ENCODE results near the gene SDC1.

The SDC1 gene

DNA sequence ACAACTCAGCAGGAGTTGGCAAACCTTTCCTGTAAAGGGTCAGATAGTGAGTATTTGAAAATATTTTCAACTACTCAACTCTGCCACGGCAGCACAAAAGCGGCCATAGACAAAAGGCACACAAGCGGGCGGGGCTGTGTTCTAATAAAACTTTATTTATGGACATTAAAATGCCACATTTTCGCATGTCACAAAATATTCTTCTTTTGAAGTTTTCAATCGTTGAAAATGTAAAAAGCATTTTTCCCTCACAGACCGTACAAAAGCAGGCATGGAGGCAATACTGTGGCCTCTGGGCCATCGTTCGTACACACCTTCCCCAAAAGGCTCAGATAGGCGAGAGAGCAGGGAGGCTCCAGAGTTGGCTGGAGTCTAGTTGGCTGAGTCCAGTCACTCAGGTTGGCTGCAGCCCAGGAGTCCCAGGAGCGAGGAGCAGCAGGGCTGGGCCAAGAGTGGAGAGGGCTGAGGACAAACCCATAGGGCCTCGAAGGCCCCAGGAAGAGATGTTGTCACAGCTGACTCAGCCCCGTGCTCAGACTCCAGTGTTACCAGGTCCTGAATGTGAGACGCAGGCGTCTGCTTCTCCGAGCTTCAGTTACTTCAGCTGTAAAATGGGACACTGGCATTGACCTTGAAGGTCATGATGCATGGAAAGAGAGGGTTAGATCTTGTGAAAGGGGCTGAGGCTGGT lies 42.5 kb downstream of the SDC1 start:
- DNase-seq, result no peak

DNA sequence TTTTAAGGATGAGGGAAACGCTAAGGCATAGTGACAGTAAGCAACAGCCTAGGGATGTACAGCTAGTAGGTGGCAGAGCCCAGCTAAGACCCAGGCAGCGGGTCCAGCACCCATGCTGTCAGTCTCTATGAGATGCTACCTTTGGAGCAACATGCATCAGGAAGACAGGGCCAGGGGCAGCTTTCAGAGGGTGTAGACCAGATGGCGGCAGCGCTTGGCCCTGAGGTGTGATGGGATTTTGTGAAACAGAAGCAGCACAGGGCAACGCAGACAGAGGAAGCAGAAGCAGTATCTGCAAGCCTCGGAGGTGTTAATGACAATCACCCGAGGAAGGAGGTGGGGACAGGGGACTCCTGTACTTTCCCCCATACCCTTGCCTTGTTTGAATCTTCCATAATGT lies 43.2 kb downstream of the SDC1 start:
- DNase-seq, result no peak

DNA sequence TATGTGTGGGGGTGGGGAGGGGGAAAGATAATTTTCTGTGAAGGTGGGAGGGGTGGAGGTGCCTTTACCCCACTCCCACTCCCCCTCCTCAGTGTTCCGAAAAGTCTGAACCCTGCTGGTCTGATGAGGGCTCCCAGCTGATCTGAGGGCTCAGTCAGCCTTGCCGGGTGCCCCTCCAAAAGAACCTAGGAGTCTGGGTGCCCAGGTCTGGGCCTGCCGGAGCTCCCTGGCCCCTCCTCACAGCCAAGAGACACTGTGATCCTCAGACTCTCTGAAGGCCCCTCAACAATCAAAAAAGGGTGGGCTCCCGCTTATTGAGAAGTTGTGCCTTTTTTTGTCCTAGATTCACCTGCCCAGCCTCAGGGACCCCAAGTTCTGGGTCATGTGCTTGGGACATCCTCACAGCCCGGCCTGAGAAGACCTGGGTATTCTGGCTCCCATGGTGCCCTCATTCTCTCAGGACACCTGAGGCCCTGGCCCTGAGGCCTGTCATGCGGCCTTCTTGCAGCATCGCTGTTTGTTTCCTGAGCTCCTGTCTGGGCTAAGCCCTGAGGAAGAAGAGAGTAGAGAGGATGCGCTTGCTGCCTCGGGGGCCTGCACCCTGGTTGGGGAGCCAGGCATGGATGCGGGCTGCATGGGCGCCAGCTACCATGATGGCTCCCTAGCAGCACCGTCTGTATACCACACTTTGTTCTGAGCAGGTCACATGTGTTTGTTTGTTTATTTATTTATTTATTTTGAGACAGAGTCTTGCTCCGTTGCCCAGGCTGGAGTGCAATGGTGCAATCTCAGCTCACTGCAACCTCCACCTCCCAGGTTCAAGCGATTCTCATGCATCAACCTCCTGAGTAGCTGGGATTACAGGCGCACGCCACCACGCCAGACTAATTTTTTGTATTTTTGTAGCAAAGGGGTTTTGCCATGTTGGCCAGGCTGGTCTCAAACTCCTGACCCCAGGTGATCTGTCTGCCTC lies 44.0 kb downstream of the SDC1 start:
- DNase-seq, result no peak

DNA sequence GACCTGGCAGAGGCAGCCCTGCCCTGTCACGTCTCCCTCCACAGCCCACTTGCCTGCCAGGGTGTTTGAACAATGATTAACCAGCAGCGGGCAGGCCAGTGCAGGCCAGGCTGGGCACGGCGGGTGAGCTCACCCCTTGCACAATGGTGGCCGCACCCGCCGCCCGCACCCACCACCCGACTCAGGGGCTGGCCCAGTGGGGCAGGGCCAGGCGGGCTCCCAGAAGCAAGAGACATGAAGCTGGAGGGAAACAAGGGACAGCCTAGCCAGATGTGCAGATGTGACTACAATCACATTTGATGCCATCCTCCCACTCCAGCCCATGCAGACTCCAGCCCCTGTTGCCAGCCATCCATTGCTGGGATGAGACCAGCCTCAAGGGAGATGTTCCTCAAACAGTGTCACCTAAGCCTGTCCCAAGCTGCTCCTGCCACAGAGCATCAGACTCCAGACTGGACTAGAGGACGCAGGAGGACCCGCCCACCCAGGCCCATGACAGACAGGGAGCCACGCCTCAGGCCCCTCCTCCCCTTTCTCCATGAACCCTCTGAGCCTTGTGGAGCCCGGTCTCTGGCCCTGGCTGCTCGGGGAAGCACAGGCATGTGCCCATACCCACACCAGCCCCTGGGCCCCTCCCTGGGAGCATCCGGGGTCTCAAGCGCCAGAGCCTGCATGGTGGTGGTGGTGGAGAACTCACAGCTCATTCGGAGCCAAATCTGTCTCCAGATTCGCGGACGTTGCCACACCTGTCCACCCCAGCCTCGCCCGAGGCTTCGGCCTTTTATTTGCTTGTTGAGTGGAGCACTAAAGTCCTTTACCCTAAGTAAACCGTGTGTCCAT lies 45.0 kb downstream of the SDC1 start:
- DNase-seq, result no peak

DNA sequence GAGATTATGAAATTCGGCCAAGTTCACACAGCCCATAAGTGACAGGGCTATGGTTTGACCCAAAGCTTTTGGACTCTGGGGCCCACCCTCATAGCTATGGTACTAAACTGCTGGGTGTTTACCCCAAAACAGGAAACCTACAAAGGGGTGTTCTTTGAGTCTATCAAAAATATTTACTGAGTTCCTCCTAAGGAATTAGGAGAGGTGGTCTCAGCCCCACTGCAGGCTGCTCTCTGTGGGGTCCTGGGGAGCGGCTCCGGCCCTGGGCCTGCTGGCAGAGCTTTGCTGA lies 45.5 kb downstream of the SDC1 start:
- no peak for DNase-seq

DNA sequence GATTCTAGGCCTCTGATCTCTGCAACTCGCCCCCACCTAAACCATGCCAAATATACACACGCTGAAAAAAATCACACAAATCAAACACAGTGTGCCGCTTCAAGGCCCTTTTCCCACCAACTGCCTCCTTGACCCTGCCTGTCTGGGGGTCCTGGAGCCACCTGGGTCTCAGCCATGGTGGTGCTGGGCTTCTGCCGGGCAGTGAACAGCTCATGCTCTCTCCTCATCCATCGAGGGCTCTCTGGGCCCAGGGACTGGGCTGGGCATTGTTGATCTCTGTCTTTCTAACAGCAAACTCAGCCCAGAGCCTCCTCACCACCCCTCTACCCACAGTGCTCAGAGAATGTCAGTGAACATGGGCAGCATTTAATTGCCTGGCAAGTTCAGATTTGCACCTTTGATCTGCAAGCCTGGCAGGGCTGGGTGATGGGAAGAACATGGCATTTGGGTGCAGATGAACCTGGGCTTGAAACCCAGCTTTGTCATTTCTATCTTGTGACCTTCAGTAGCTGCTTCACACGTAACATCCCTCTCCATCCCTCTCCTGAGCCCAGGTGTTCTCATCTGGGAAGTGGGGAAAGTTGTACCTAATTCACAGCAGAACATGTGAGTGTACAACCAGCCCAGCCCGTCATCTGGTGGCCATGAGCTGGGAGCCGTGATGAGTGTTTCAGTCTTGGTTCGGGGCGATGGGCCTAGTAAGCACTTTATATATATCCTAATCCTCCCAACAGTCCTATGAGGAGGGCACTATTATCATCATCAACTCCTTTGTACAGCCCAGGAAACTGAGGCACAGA lies 46.1 kb downstream of the SDC1 start:
- no peak for DNase-seq

DNA sequence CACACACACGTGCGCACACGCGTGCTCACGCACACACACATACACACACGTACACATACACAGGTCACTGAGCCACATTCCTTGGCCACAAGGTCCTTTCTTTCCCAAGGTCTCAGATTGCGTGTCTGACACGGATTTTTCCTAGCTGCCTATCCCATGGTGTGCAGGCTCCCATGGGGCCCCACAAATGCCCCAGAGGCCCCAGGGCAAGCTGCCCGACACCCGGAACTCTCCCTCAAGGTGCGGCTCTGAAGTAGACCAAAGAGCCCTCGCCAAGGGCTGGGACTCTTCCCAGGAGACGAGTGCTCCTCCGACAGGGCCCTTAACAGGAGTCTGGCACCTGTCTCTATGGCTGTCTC lies 46.7 kb downstream of the SDC1 start:
- DNase-seq, result no peak

DNA sequence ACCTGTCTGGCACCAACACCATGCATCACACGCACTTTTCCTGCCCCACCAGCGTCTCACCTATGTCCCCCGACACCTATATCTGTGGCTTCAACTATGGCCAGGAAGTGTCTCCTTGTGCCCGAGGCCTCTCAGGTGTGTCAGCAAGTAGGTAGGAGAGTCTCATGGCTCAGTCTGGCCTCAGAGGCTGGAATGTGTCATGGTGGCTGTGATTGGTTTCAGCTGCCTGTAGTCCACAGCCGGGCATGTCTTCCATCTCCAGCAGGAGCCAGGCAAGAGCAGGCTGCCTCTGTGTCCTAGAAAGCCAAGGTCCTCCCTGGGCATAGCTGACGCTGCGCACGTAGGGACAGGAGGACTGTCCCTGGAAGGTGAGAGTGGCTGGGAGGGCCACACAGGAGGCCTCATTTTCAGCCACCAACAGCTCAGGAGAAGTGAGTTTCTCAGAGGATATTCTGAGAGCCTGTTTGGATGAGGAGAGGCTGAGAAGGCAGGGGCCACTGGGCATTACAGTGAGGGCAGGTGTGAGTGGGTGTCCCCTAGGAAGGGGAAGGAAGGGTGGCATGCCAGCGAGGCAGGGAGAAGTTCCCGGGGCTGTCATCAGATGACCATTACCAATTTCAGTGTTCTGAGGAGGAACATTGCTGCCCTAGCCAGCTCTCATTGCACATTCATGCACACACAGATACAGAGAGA lies 47.2 kb downstream of the SDC1 start:
- DNase-seq, result no peak

DNA sequence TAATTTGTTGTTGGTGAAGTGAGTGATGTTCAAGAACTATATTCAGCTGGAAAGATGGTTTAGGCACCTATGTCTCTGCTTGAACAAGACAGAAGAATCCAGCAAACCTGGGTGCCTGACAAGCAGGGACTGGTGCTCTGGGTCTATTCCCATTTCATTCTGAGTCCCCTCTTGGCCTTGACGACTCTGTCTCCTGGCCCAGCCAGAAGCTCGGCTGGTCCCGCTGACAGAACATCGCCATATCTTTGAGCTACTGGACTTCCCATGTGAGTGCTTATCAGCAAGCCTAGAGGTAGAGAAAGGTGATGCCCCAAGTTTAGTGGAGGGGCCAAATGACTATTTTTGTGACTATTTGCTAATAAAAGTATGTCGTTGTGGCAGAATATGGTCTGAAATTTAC lies 48.2 kb downstream of the SDC1 start:
- DNase-seq, result no peak

DNA sequence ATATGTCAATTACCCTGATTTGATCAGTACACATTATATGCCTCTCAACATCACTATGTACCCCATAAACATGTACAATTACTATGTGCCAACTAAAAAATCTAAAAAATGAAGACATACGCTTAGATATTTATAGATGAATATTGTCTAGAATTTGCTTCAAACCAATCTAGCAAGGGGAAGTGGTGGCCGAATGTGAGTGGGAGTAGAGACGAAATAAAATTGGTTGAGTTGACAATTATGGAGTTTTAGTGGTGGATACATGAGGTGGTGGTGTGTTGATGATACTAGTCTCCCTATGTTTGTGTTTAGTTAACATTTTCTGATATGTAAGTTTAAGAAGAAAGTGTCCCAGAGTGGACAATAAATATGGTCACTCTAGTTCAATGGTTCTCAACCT lies 49.0 kb downstream of the SDC1 start:
- no peak for DNase-seq

DNA sequence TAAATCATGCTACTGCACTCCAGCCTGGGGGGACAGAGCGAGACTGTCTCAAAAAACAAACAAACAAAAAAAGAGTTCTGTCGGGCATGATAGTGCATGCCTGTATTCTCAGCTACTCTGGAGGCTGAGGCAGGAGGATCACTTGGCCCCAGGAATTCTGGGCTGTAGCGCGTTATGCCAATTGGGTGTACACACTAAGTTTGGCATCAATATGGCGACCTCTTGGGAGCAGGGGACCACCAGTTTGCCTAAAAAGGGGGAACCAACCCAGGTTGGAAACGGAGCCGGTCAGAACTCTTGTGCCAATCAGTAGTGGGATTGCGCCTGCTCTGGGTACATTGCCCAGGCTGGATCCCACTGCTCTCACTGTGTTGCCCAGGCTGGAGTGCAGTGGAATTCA lies 49.7 kb downstream of the SDC1 start:
- peak; percentile 27 for DNase-seq

DNA sequence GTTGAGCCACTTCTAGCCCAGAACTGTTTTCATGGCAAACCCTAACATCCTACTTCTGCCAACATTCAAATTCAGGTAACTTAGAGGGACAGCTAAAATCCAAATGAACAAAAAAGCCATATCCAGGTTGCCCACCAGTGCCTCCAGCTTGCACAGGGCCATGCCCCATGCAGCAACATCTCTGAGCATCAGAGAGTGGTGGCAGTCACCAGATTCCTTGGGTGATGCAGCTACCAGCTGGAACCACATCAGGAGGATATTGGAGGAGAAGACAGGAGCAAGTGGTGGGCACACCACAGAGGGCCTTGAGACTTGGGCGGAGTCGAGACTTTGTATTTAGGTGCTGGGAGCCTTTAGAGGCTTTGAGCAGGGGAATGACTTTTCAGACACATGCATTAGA lies 50.5 kb downstream of the SDC1 start:
- DNase-seq, result no peak

DNA sequence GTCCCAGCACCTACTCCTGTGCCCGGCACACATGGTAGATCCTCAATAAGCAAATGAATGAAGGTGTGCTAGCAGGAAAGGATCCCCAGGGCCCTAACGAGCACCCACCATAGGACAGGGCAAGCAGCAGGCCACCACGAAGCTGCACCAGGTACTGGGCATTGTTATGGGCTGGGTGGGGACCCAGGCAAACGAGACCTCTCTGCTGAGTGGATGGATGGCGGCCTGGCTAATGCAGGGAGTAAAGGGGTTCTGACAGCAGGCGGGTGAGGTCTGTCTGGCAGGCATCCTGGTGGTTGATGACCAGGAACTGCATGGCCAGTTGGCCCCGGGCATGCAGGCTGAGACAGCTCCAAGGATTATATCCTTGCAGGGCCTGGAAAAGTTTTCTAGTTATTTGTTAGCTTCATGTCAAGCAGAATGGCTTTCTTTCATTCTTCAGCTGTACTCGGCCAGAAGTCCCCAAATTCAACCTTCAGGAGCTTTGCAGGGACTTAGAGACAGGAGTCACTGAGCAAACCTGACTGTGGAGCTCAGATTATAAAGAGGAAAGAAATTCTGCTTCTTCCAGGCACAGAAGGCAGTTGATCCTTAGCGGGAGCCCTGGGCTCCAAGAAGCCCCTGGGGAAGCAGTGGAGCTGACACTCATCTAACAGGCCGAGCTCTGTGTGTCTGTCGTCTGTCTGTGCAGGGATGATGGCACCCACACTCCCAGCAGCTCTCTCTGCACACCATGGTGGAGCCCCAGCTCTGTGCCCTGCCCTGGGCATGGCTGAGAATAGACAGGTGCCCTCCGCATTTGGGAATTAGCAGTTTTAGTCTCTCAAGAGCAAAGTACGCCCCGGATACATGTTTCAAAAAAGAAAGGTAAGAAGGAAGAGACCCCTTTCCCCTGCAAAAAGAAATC lies 51.2 kb downstream of the SDC1 start:
- DNase-seq, result no peak

DNA sequence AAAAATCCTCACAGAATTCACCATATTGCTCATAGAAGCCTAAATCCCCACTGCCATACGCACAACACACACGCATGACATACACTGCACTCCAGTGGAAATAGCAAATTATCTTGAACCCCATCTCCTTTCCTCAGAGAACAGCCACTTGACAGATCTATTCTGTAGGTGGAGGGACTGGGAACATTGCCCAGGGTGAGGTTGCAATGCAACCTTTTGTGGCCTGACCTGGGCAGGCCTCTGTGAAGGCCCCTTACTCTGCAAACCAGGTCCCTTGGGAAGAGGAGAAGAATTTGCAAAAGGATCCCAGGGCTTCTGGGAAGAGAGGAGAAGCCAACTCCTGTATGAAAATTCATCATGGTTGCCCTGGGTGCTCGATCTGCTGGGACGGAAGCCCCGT lies 51.9 kb downstream of the SDC1 start:
- no peak for DNase-seq

DNA sequence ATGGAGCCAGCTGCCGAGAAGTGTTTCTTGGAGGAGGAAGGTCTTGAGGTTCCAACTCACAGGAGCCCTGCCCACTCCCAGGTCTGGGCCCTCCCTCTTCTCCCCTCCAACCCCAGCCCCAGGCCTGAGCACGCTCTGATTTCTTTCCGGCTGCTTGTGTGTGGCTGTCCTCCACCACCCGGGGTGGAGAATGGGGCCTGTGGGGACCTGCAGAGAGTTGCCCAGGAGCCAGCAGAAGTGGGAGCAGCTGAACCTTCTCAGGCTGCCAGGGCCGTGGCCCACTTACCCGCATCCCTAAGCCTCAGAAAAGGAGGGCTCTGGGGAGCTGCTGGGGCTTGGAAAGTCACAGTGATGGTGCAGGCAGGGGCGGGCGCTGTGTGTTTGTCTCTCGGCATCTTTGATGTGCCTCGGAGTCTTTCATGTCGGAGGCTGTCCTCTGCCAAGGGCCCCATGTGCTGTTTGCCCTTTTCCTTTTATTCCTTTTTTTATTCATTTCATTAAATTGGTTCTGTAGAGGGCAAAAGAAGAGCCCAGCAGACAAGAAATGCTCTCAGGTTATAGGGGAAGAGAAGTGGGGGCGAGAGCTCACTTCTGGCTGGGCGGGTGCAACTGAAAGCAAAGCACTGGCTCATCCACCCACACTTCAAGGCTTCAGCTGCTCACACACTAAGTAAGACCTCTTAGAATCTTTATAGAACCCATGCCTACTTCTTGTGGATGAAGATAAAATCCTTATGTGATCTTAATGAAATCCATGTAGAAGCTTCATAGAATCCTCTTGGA lies 52.5 kb downstream of the SDC1 start:
- no peak for DNase-seq

DNA sequence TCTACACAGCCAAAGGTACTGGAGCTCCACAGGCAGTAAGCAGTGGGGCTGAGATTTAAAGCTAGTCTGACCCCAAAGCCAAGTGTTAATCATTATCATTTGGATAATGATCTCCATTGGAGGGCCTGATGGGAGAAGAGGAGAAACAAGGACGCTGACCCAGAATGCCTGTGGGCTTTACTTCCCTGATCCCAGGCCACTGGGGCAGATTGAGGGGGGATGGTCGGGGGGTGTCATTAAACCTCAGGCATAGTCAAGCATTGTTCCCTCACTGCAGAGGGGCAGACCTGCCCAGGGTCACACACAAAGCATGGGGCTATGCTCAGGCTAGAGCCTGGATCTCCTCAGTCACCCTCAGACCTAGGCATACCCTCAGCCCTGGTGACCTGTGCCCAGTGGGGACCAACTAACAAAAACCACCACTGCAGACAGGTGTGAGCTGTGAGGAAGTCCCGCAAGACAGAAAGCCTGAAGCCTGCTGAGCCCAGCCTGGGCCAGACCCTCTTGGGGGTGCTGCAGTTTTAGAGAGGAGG lies 53.4 kb downstream of the SDC1 start:
- peak; percentile 55 for DNase-seq

DNA sequence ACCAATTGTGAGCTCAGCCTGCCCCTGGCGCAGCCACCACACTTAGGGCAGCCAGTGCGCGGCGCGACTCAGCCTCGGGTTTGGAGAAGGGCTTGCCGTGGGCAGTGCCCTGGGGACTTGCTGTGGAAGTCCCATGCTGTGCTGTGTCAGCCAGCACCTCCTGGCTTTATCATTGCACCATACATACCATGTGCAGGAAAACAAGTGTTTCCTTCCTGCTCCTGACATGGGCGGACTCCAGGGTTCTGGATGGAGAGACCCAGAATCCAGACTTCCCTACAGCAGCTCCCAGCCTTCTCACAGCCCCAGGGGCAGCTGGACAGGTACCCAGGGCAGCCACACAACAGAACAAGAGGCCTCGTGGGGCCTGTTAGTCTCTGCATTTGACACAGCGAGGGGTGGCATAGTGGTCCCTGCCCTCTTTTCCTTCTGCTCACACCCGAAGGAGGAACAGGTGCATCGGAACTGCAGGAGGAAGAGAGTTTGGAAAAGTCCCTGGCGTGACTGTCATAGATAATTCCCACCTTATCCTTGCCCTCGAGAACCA lies 54.2 kb downstream of the SDC1 start:
- DNase-seq, result no peak

DNA sequence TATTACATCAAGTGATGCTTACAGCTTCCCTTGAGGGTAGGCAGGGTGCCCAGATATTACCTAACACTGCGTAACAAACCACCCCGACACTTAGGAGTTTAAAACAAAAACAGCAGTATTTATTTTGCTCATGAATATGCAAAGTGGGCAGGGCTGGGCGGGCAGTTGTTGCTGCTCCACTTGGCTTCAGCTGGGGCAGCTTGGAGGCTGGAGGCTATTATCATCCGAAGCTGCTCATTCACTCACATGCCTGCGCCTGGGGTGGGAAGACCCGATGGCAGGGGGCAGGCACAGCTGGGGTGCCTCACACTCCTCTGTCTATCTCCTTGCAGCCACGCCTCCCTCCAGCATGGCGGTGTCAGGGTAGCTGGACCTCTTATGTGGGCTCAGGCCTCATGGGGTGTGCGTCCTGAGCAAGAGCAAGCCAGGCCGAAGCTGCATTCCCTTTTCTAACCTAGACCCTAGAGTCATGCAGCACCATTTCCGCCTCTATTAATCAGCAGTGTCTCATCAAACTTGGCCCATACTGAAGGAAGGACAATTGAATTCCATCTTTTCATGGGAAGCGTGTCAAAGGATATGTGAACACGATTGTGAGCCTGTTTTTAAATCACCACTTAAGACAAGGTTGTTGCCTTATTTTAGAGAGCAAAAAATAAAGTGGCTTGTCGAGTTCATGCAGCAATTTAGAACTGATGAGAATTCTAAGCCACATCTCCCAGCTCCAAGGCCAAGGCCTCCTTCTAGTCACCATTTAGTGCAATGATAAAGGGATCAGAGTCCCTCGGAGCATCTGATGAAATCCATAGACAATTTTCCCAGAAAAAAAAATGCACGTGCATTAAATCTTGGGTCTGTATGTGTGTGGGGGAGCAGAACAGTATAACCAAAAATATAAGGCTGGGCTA lies 54.9 kb downstream of the SDC1 start:
- peak; percentile 60 for DNase-seq
